ENCODE data around the gene ECT2.
"Not testable (repeated sequence)": the region's sequence is repeated elsewhere in the genome, so short reads cannot be mapped to it uniquely, and the experiment has no call there.

Gene ECT2

GRCh38 chr3:172710664-172711453 lies 39.7 kb upstream of the ECT2 start, which contains the start of gene NCEH1:
Gene NCEH1, minus strand, starts transcription at chr3:172711067. Its CDS starts 83 bp downstream, at chr3:172710984.
- DNase-seq, result peak; percentile 96
- TF ChIP-seq POLR2A (IDR thresholded peaks at IDR 0.05; ENCODE audit: low read length), result peak; percentile 98
- TF ChIP-seq GATA1 (IDR thresholded peaks at IDR 0.05; ENCODE audit: low read depth, low read length), result no peak

- no peak for DNase-seq
Observed at GRCh38 chr3:172711454-172711795, 39.1 kb upstream of the ECT2 start.

GRCh38 chr3:172713316-172713715 lies 37.2 kb upstream of the ECT2 start:
- no peak for DNase-seq
- TF ChIP-seq POLR2A (IDR thresholded peaks at IDR 0.05; ENCODE audit: low read length) (no peak), GATA1 (IDR thresholded peaks at IDR 0.05; ENCODE audit: low read depth, low read length) (no peak)

More at GRCh38 chr3:172711454-172711795, 39.1 kb upstream of the ECT2 start:
- TF ChIP-seq POLR2A (IDR thresholded peaks at IDR 0.05; ENCODE audit: low read length) (no peak), GATA1 (IDR thresholded peaks at IDR 0.05; ENCODE audit: low read depth, low read length) (no peak)

- TF ChIP-seq POLR2A (IDR thresholded peaks at IDR 0.05; ENCODE audit: low read length) (no peak), GATA1 (IDR thresholded peaks at IDR 0.05; ENCODE audit: low read depth, low read length) (no peak)
- DNase-seq, result no peak
Observed at GRCh38 chr3:172716476-172716875, 34.0 kb upstream of the ECT2 start.

- DNase-seq, result peak; percentile 15 to 26
- TF ChIP-seq POLR2A (IDR thresholded peaks at IDR 0.05; ENCODE audit: low read length), result no peak
- TF ChIP-seq GATA1 (IDR thresholded peaks at IDR 0.05; ENCODE audit: low read depth, low read length), result no peak
Observed at GRCh38 chr3:172717493-172718088, 32.9 kb upstream of the ECT2 start.

GRCh38 chr3:172722536-172723040 lies 27.9 kb upstream of the ECT2 start:
- not testable (repeated sequence) for DNase-seq

GRCh38 chr3:172726380-172726779 lies 24.1 kb upstream of the ECT2 start:
- TF ChIP-seq POLR2A (IDR thresholded peaks at IDR 0.05; ENCODE audit: low read length) (no peak), GATA1 (IDR thresholded peaks at IDR 0.05; ENCODE audit: low read depth, low read length) (no peak)

GRCh38 chr3:172735014-172735413 lies 15.5 kb upstream of the ECT2 start:
- TF ChIP-seq POLR2A (IDR thresholded peaks at IDR 0.05; ENCODE audit: low read length), result no peak
- no peak for TF ChIP-seq GATA1 (IDR thresholded peaks at IDR 0.05; ENCODE audit: low read depth, low read length)
- no peak for DNase-seq

More at GRCh38 chr3:172726380-172726779, 24.1 kb upstream of the ECT2 start:
- DNase-seq, result no peak

- DNase-seq, result no peak
- no peak for TF ChIP-seq GATA1 (IDR thresholded peaks at IDR 0.05; ENCODE audit: low read depth, low read length)
- TF ChIP-seq POLR2A (IDR thresholded peaks at IDR 0.05; ENCODE audit: low read length), result no peak
Observed at GRCh38 chr3:172739462-172739861, 11.1 kb upstream of the ECT2 start.

- TF ChIP-seq GATA1 (IDR thresholded peaks at IDR 0.05; ENCODE audit: low read depth, low read length) (no peak), POLR2A (IDR thresholded peaks at IDR 0.05; ENCODE audit: low read length) (no peak)
- no peak for DNase-seq
Observed at GRCh38 chr3:172746475-172746874, 4.1 kb upstream of the ECT2 start.

GRCh38 chr3:172749230-172749965 lies 1.1 kb upstream of the ECT2 start:
- TF ChIP-seq GATA1 (IDR thresholded peaks at IDR 0.05; ENCODE audit: low read depth, low read length) (no peak), POLR2A (IDR thresholded peaks at IDR 0.05; ENCODE audit: low read length) (no peak)
- DNase-seq, result peak in 1 of 2 experiments; percentile 24

GRCh38 chr3:172750069-172750367 lies 508 bp upstream of the ECT2 start:
- no peak for DNase-seq
- no peak for TF ChIP-seq GATA1 (IDR thresholded peaks at IDR 0.05; ENCODE audit: low read depth, low read length)
- TF ChIP-seq POLR2A (IDR thresholded peaks at IDR 0.05; ENCODE audit: low read length), result no peak

- DNase-seq, result peak; percentile 69 to 78
- no peak for TF ChIP-seq GATA1 (IDR thresholded peaks at IDR 0.05; ENCODE audit: low read depth, low read length)
- no peak for TF ChIP-seq POLR2A (IDR thresholded peaks at IDR 0.05; ENCODE audit: low read length)
Observed at GRCh38 chr3:172751175-172751704, 714 bp downstream of the ECT2 start.

- TF ChIP-seq POLR2A (IDR thresholded peaks at IDR 0.05; ENCODE audit: low read length) (no peak), GATA1 (IDR thresholded peaks at IDR 0.05; ENCODE audit: low read depth, low read length) (no peak)
- DNase-seq, result no peak
Observed at GRCh38 chr3:172752651-172753050, 2.1 kb downstream of the ECT2 start.
